NK-92 treated with Interleukin-12 subunit alpha and Interleukin-12 subunit beta, amount 100 ng/mL, for 24 hours (cell line): Measurements from ENCODE around the gene CENPVL3.
"Not testable (repeated sequence)": the region's sequence is repeated elsewhere in the genome, so short reads cannot be mapped to it uniquely, and the experiment has no call there.

Source experiments
- DNase-seq: peaks from one replicate; lab custom pipeline; 2025; lab: John Stamatoyannopoulos, UW

CENPVL3 gene

GRCh38 chrX:51618241-51619155 is at the start of gene CENPVL3:
TSS of gene CENPVL3 (minus strand) at chrX:51618912. CDS start at chrX:51618873, 39 bp downstream.
- DNase-seq = not testable (repeated sequence)

- DNase-seq = no peak
Observed at GRCh38 chrX:51665981-51666380, 47.3 kb upstream of the CENPVL3 start.

- no peak for DNase-seq
Observed at GRCh38 chrX:51643377-51643776, 24.7 kb upstream of the CENPVL3 start.

DNA sequence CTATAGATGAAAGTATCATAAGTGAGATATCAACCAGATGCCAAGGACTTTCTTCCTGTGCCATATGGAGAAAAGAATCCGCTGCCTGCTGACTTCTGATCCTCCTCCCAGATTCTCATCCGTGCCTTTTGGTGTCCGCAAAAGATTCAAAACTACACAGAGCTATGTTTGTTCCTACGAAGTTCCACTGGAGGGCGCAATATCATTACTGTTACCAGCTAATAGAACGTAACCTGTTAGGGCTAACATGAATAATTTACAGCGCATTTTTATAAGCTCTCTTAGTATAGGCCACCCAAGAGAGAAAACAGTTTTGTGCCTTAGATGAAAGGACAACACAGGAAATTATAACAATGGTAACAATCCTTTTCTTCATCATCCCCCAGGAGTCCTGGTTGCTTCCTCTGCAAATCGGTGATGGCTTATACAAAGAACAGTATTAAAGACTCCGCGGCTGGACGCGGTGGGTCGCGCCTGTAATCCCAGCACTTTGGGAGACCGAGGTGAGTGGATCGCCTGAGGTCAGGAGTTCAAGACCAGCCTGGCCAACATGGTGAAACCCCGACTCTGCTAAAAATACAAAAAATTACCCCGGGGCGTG is 22.8 kb upstream of the CENPVL3 start:
- DNase-seq = no peak

- DNase-seq = not testable (repeated sequence)
Observed at GRCh38 chrX:51636511-51636910, 17.8 kb upstream of the CENPVL3 start.

DNA sequence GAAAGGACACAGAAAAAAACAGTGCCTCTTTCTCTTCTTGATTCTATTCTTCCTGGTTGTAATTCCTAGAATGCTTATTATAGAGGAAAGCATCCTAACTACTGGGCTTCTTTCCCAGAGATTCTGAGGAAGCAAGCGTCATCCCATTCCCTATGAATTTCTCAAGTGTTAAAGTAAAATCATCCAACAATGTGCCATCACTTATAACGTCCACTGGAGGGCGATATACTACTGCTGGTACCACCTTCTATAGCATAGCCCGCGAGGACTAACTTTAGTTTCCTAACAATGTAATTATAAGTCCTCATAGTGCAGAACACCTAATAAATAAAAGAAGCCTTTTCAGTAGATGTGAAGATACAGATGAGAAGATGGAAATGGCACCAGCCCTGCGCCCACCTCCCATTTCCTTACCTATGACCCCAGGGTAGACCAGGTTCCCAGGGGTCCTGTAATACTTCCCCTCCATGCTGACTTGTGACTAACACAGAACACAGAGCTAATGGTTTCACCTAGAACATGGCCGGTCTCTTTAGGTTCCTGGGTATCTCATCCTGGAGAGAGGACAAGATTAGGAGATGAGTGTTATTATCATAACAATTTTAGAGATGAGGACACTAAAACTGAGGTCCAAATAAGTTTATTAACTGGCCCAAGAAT is 4.2 kb downstream of the CENPVL3 start:
- no peak for DNase-seq

DNA sequence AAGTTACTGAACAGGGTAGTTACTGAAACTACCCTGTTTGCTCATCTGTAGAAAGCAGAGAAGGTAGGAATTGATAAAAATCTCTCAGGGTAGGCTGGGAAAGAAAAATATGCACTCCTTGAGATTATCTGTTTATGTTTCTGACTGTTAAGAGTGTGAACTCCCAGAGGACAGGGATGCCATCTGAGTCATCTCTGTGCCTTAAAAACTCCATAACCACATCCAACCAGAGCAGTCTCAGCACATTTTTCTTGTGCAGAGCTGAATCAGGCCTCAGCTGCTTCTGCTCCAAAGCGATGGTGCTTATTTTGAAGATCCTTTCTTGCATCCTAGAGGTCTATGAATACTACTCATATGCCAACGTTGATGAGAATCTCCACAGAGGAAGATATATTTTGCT is 9.9 kb downstream of the CENPVL3 start:
- DNase-seq = no peak

- peak; percentile 0 for DNase-seq
Observed at GRCh38 chrX:51608126-51608525, 10.6 kb downstream of the CENPVL3 start.

DNA sequence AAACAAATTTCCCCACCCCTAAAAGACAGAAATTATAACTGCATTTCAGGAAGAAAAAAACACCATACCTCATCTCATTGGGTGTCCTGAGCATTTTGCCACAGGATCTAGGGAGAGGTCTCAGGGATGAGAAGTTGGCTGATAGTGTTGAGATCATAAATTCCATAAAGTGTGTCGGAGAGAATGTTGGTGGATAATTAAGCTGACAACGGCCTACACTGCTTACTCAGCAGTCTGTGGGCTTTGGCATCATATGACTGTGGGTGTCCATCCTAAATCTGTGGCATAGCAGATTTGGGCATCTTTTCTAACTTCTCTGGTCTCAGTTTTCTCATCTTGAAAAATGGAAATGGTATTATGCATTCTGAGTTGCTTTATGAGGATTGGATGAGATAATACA is 12.3 kb downstream of the CENPVL3 start:
- no peak for DNase-seq

- DNase-seq = no peak
Observed at GRCh38 chrX:51598899-51599298, 19.8 kb downstream of the CENPVL3 start.

DNA sequence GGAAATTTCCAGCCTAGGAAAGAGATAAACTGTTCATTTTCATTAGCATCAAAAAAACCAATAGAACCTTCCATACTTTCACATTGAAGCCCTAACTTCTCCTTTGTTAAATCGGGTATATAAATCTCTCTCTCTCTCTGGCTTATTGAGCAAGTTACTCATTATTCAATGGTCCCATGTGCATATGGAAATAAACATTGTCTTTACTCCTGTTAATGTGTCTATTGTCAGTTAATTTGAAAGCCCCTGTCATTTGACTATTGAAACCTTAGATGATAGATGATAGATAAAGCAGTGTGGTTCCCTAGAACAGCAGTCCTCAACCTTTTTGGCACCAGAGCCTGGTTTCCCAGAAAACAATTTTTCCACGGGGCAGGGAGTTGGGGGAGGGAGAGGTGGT is 46.8 kb downstream of the CENPVL3 start:
- DNase-seq = no peak

GRCh38 chrX:51569561-51569960 is 49.2 kb downstream of the CENPVL3 start:
- DNase-seq = no peak

DNA sequence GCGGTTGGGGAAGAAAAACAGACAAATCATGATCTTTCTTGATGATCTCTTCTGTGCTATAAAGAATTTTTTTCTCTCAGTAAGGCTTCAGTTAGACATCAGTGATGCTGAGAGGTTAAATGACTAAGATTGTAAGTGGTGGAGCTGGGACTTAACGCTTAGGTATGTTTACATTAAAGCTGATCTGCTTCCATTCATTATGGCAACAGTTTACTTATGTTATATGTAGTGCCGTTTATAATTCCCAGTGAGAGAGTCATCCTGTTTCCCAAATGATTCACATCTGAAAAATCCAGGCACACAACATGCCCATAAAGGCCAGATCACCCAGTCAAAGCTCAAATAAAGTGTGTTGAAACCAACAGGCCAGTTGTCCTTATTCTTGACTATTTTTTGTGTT is 50.1 kb downstream of the CENPVL3 start:
- no peak for DNase-seq
